DOHH2 (cell line): Measurements from ENCODE around the gene CT47C1.

Experiments
- H3F3A ChIP-seq: fragments of 200-600 bp; sonication (generic), shearing (Covaris generic); 2 replicates; pipeline ENCODE4 v1.6.0; 2016; ENCODE audit warnings: antibody characterized with exemption, mild to moderate bottlenecking; ENCODE audit not compliant: control insufficient read depth, insufficient read depth
- H3K27ac ChIP-seq: fragments of 200-600 bp; sonication (generic); 2 replicates; pipeline ENCODE4 v1.5.1; 2014; ENCODE audit warnings: low read depth, mild to moderate bottlenecking, low read length, moderate library complexity
- H3K27me3 ChIP-seq: fragments of 200-600 bp; sonication (generic); 2 replicates; pipeline ENCODE4 v1.6.1; 2014; ENCODE audit warnings: mild to moderate bottlenecking, low read length, mixed read lengths; ENCODE audit not compliant: control insufficient read depth
- H3K36me3 ChIP-seq: fragments of 200-600 bp; sonication (generic); 2 replicates; pipeline ENCODE4 v1.6.1; 2014; ENCODE audit warnings: mild to moderate bottlenecking, low read length, moderate library complexity, mixed read lengths; ENCODE audit not compliant: control insufficient read depth
- H3K4me1 ChIP-seq: fragments of 200-600 bp; sonication (generic); 2 replicates; pipeline ENCODE4 v1.6.1; 2014; ENCODE audit warnings: mild to moderate bottlenecking, low read length, mixed read lengths; ENCODE audit not compliant: control insufficient read depth
- H3K4me2 ChIP-seq: fragments of 200-600 bp; sonication (generic); 2 replicates; pipeline ENCODE4 v1.6.0; 2014; ENCODE audit warnings: mild to moderate bottlenecking, low read length, moderate library complexity
- H3K4me3 ChIP-seq: fragments of 200-600 bp; sonication (generic); 2 replicates; pipeline ENCODE4 v1.5.1; 2014; ENCODE audit warnings: mild to moderate bottlenecking, low read length, mixed read lengths
- H3K79me2 ChIP-seq: fragments of 200-600 bp; sonication (generic); 2 replicates; pipeline ENCODE4 v1.6.1; 2014; ENCODE audit warnings: mild to moderate bottlenecking, low read length, mixed read lengths; ENCODE audit not compliant: control insufficient read depth
- H3K9me2 ChIP-seq: fragments of 200-600 bp; sonication (generic); replicated peaks from 2 replicates; pipeline ENCODE4 v1.6.1; 2014; ENCODE audit warnings: mild to moderate bottlenecking, low read length, mixed read lengths; ENCODE audit not compliant: control insufficient read depth
- H3K9me3 ChIP-seq: fragments of 200-600 bp; sonication (generic); 2 replicates; pipeline ENCODE4 v1.6.1; 2014; ENCODE audit warnings: antibody characterized with exemption, low read length, mixed read lengths; ENCODE audit not compliant: control insufficient read depth, insufficient read depth
- H4K20me1 ChIP-seq: fragments of 200-600 bp; sonication (generic); 2 replicates; pipeline ENCODE4 v1.6.0; 2014; ENCODE audit warnings: low read depth, mild to moderate bottlenecking, antibody characterized with exemption, low read length, moderate library complexity; ENCODE audit not compliant: control insufficient read depth, insufficient read depth
- EZH2phosphoT487 ChIP-seq: fragments of 200-600 bp; sonication (generic); IDR thresholded peaks from 2 replicates; pipeline ENCODE4 v1.6.1; 2017; ENCODE audit warnings: borderline replicate concordance, mild to moderate bottlenecking, antibody characterized with exemption, low read length, moderate library complexity, mixed read lengths
- TF ChIP-seq, protein P1 (sequence below): fragments of 200-600 bp; sonication (generic); IDR thresholded peaks from one replicate; pipeline ENCODE4 v1.5.1; 2014; ENCODE audit warnings: antibody characterized with exemption, mild to moderate bottlenecking, low read depth, low read length; ENCODE audit not compliant: poor library complexity, severe bottlenecking

The CT47C1 gene

DNA sequence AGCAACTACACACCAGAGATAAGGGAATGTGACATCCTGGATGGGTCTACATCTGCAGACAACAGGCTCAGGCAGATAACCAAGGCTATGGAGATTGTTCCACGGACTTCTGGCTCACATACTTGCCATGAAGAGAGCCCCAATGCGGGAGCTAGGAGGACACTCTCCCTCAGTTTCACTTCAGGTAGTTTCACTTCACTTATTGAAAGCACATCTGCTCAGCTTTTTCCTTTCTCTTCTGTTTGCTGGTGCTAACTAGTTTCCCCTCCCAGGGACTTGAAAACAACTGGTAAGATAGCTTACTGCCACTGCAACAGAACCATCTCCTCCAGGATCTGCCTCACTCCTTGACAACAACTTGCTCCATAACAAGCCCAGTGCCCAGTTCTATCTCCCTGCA lies 1.4 kb upstream of the CT47C1 start:
- H3K27ac ChIP-seq = no peak overlapping the region

DNA sequence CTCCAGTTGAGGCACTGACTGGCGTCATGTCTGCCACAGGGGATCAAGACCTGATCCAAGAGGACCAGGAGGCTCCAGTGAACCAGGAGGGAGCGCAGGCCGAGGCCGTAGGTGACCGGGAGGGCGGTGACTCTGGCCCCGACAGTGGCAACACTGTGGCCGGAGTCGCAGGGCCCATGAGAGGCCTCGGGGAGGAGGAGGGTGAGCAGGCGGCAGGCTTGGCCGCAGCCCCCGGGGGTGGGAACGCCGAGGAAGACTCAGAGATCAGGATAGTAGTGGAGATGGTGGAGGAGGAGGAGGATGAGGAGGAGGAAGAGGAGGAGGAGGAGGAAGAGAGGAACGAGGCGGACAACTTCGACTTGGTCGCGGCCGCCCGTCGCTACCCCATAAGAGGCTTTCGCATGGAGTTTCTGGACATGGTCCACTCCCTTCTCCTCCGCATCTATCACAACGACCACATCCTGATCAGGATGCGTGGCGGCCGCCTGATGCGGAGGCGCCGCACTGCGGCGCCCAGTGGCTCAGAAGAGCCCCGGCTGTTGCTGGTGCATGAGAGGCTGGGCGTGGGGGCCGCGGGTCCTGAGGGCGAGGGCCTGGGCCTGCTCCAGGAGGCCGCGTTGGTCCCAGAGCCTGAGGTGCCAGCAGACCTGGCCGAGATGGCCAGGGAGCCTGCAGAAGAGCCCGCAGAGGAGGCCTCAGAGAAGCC lies 560 bp downstream of the CT47C1 start:
- Histone ChIP-seq H3K9me3 (no peaks in the 10 kb centered on the region), H3K4me2 (no peak overlapping the region), H3K27me3 (no peaks in the 10 kb centered on the region), H4K20me1 (no peaks in the 10 kb centered on the region), H3K79me2 (no peaks in the 10 kb centered on the region), H3K9me2 (no peaks in the 10 kb centered on the region), H3K4me3 (no peak overlapping the region), H3K27ac (no peak overlapping the region), H3K36me3 (no peaks in the 10 kb centered on the region), H3K4me1 (no peaks in the 10 kb centered on the region), H3F3A (no peaks in the 10 kb centered on the region)
- TF ChIP-seq, protein P1, sequence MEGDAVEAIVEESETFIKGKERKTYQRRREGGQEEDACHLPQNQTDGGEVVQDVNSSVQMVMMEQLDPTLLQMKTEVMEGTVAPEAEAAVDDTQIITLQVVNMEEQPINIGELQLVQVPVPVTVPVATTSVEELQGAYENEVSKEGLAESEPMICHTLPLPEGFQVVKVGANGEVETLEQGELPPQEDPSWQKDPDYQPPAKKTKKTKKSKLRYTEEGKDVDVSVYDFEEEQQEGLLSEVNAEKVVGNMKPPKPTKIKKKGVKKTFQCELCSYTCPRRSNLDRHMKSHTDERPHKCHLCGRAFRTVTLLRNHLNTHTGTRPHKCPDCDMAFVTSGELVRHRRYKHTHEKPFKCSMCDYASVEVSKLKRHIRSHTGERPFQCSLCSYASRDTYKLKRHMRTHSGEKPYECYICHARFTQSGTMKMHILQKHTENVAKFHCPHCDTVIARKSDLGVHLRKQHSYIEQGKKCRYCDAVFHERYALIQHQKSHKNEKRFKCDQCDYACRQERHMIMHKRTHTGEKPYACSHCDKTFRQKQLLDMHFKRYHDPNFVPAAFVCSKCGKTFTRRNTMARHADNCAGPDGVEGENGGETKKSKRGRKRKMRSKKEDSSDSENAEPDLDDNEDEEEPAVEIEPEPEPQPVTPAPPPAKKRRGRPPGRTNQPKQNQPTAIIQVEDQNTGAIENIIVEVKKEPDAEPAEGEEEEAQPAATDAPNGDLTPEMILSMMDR = no peak
- TF ChIP-seq EZH2phosphoT487 = no peak

More for the DNA sequence above, 1.4 kb upstream of the CT47C1 start:
- no peaks in the 10 kb centered on the region for H3K27me3 ChIP-seq
- no peaks in the 10 kb centered on the region for H3F3A ChIP-seq
- no peaks in the 10 kb centered on the region for H3K9me3 ChIP-seq
- no peak overlapping the region for H3K4me2 ChIP-seq
- H3K79me2 ChIP-seq = no peaks in the 10 kb centered on the region
- no peaks in the 10 kb centered on the region for H3K4me1 ChIP-seq
- no peak overlapping the region for H3K4me3 ChIP-seq
- H3K36me3 ChIP-seq = no peaks in the 10 kb centered on the region
- no peaks in the 10 kb centered on the region for H3K9me2 ChIP-seq
- no peak for TF ChIP-seq EZH2phosphoT487
- TF ChIP-seq, protein P1 = no peak
- no peaks in the 10 kb centered on the region for H4K20me1 ChIP-seq

DNA sequence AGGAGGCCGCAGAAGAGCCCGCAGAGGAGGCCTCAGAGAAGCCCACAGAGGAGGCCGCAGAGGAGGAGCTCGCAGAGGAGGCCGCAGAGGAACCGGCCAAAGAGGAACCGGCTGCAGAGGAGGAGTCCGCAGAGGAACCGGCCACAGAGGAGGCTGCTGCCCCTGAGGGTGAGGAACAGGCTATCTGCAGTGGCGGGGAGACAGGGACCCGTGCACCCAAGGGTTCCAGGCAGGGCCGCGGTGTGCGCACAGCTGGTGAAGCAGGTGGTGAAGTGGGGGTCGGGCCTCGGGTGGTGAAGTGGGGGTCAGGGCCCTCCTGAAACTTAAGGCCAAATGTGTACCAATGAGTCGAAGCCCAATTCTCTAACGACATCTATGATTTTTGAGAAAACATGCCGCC lies 1.1 kb downstream of the CT47C1 start:
- no peak overlapping the region for H3K4me3 ChIP-seq
- no peaks in the 10 kb centered on the region for H3K27me3 ChIP-seq
- no peaks in the 10 kb centered on the region for H3K9me3 ChIP-seq
- H3K27ac ChIP-seq = no peak overlapping the region
- H4K20me1 ChIP-seq = no peaks in the 10 kb centered on the region
- H3K79me2 ChIP-seq = no peaks in the 10 kb centered on the region
- H3F3A ChIP-seq = no peaks in the 10 kb centered on the region
- H3K9me2 ChIP-seq = no peaks in the 10 kb centered on the region
- no peak for TF ChIP-seq EZH2phosphoT487
- TF ChIP-seq, protein P1 = no peak
- no peaks in the 10 kb centered on the region for H3K4me1 ChIP-seq
- H3K4me2 ChIP-seq = no peak overlapping the region
- no peaks in the 10 kb centered on the region for H3K36me3 ChIP-seq
